Measurements from ENCODE around the gene KIF5A. TPM values are rescaled to one million over a fixed set of nuclear protein-coding genes. Genes with fewer than 3 reads are reported as not detected.

KIF5A gene
- total and polyA plus RNA-seq, 2 of the 13 experiments (the other 11 are each of a cell fraction or from before 2014, with no cell fraction given): 1.6 to 11.9 TPM

- peak; percentile 60 for DNase-seq (ENCODE audit: low spot score)
- Histone ChIP-seq H4K20me1 (ENCODE audit: insufficient read depth, low read length) (peaks cover 35% of the 10 kb centered on the region), H3K79me2 (ENCODE audit: insufficient read depth, low read length) (peaks cover 36% of the 10 kb centered on the region), H3K27me3 (ENCODE audit: control insufficient read depth in 1 of 2, insufficient read depth in 2 of 2, low read length in 2 of 2) (no peaks in the 10 kb centered on the region; a peak in 1 of 5 replicates), H3K4me2 (ENCODE audit: low read depth, low read length) (peak overlapping the region; percentile 85), H3K9ac (ENCODE audit: insufficient read depth, low read depth, low read length) (peak overlapping the region; percentile 100), H3K36me3 (replicated peaks in 1 of 2; ENCODE audit: control insufficient read depth in 1 of 2, insufficient read depth in 2 of 2, low read length in 2 of 2) (peaks cover 17 to 35% of the 10 kb centered on the region in 2 experiments), H2AFZ (ENCODE audit: low read length) (no peak overlapping the region), H3K4me3 (replicated peaks in 1 of 3; ENCODE audit: insufficient read depth in 1 of 3, low read depth in 2 of 3, low read length in 3 of 3) (peak overlapping the region; percentile 70 to 99 (median 97)), H3K9me3 (ENCODE audit: low read length) (no peaks in the 10 kb centered on the region), H3K4me1 (ENCODE audit: insufficient read depth, low read length) (peaks cover 37% of the 10 kb centered on the region), H3K27ac (ENCODE audit: extremely low read length, insufficient read depth, low read length) (peak overlapping the region; percentile 97)
- intact Hi-C loops (cut with micrococcal nuclease; ENCODE audit: unreplicated experiment) (no loop called here), in situ Hi-C loops (cut with HindIII; ENCODE audit: extremely low pct_ligation_motif_present, low pct_unique_long_range_greater_than_20kb) (no loop called here)
- ATAC-seq: peak; percentile 16
- no TSS peak for BruUV-seq (replicated peaks)
- CTCF ChIA-PET (ENCODE audit: low intra/inter-chr PET ratio, low total read pairs): no interaction called here
- FAIRE-seq: peak; percentile 42
- whole genome bisulfite sequencing (ENCODE audit: low lambda C conversion rate): 23% methylated on average over 5 of the region's 7 CpGs
- POLR2A ChIA-PET: interaction anchor here (0.7 to 7.8 kb wide), 22 partner anchors 9 to 289 kb away, joined by 3 to 90 read pairs (median 8); partner anchors contain the start of genes ARHGEF25, DCTN2, GLI1 and INHBE
- 0 out of 2 replicates have a peak, but pooled peaks have one; percentile 6 for TF ChIP-seq ZNF558 (CRISPR knock-in tag; IDR thresholded peaks at IDR 0.05; ENCODE audit: borderline replicate concordance)
- TF ChIP-seq ZNF160 (CRISPR knock-in tag; IDR thresholded peaks at IDR 0.05): no peak
- 0 out of 2 replicates have a peak, but pooled peaks have one; percentile 6 for TF ChIP-seq ZNF335 (CRISPR knock-in tag; IDR thresholded peaks at IDR 0.05)
- 0 out of 2 replicates have a peak, but pooled peaks have one; percentile 23 for TF ChIP-seq ZNF263 (CRISPR knock-in tag; IDR thresholded peaks at IDR 0.05)
- TF ChIP-seq FOXO1 (CRISPR knock-in tag; IDR thresholded peaks at IDR 0.05): no peak
- TF ChIP-seq POLR2G (IDR thresholded peaks at IDR 0.05; ENCODE audit: low read depth, low read length): peak; percentile 7; the same call in 1 of the 2 replicates
- 0 out of 2 replicates have a peak, but pooled peaks have one; percentile 17 for TF ChIP-seq ZNF33B (CRISPR knock-in tag; IDR thresholded peaks at IDR 0.05)
- TF ChIP-seq, protein P1, sequence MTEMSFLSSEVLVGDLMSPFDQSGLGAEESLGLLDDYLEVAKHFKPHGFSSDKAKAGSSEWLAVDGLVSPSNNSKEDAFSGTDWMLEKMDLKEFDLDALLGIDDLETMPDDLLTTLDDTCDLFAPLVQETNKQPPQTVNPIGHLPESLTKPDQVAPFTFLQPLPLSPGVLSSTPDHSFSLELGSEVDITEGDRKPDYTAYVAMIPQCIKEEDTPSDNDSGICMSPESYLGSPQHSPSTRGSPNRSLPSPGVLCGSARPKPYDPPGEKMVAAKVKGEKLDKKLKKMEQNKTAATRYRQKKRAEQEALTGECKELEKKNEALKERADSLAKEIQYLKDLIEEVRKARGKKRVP (CRISPR knock-in tag; IDR thresholded peaks at IDR 0.05): peak; percentile 39 to 88; a peak in 2 of 4 replicates
- 0 out of 2 replicates have a peak, but pooled peaks have one; percentile 11 for TF ChIP-seq TAF1 (CRISPR knock-in tag; IDR thresholded peaks at IDR 0.05)
- no peak for TF ChIP-seq CEBPZ (IDR thresholded peaks at IDR 0.05; ENCODE audit: low read length)
- 0 out of 2 replicates have a peak, but pooled peaks have one; percentile 3 for TF ChIP-seq BORCS8-MEF2B (CRISPR knock-in tag; IDR thresholded peaks at IDR 0.05)
- TF ChIP-seq, protein P2, sequence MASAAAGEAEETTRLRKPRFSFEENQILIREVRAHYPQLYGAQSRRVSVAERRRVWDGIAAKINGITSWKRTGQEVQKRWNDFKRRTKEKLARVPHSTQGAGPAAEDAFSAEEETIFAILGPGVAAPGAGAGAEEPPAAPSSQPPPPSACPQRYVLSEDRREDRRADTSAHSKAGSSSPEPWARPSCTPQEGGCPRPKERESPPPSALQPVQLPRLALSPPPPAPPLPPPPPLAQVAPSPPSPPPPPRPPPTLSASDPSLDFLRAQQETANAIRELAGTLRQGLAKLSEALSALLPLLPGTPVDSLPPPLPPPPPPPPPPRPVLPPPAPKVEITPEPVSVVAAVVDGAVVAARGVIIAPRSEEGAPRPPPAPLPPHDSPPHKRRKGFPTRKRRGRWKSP (CRISPR knock-in tag; IDR thresholded peaks at IDR 0.05): 0 out of 2 replicates have a peak, but pooled peaks have one; percentile 46
- TF ChIP-seq ZSCAN31 (CRISPR knock-in tag; IDR thresholded peaks at IDR 0.05; ENCODE audit: low read depth): 0 out of 2 replicates have a peak, but pooled peaks have one; percentile 34
- 0 out of 2 replicates have a peak, but pooled peaks have one; percentile 51 for TF ChIP-seq MZF1 (CRISPR knock-in tag; IDR thresholded peaks at IDR 0.05; ENCODE audit: borderline replicate concordance)
- TF ChIP-seq MLX (CRISPR knock-in tag; IDR thresholded peaks at IDR 0.05): no peak
- TF ChIP-seq PHF20 (CRISPR knock-in tag; IDR thresholded peaks at IDR 0.05): 0 out of 2 replicates have a peak, but pooled peaks have one; percentile 5
Measured at GRCh38 chr12:57518920-57519795, 30.7 kb upstream of the KIF5A start.
